ENCODE measurements around the gene RFC2. TPM values are rescaled to one million over a fixed set of nuclear protein-coding genes. Genes with fewer than 3 reads are reported as not detected.

Gene RFC2
- total RNA-seq, 1 donor from 2014 or later: 16.8 TPM

GRCh38 chr7:74224511-74224832, 29.7 kb downstream of the RFC2 start:
- no peak for DNase-seq
- TF ChIP-seq, protein P1, sequence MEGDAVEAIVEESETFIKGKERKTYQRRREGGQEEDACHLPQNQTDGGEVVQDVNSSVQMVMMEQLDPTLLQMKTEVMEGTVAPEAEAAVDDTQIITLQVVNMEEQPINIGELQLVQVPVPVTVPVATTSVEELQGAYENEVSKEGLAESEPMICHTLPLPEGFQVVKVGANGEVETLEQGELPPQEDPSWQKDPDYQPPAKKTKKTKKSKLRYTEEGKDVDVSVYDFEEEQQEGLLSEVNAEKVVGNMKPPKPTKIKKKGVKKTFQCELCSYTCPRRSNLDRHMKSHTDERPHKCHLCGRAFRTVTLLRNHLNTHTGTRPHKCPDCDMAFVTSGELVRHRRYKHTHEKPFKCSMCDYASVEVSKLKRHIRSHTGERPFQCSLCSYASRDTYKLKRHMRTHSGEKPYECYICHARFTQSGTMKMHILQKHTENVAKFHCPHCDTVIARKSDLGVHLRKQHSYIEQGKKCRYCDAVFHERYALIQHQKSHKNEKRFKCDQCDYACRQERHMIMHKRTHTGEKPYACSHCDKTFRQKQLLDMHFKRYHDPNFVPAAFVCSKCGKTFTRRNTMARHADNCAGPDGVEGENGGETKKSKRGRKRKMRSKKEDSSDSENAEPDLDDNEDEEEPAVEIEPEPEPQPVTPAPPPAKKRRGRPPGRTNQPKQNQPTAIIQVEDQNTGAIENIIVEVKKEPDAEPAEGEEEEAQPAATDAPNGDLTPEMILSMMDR (IDR thresholded peaks at IDR 0.05; ENCODE audit: partially characterized antibody, unreplicated experiment): no peak
- Mint-ChIP-seq H3K27ac (ENCODE audit: unreplicated experiment) (no peak overlapping the region), H3K4me3 (ENCODE audit: unreplicated experiment) (no peak overlapping the region), H3K27me3 (ENCODE audit: unreplicated experiment) (no peaks in the 10 kb centered on the region), H3K9me3 (ENCODE audit: unreplicated experiment) (no peaks in the 10 kb centered on the region), H3K4me1 (ENCODE audit: low read depth, unreplicated experiment) (no peaks in the 10 kb centered on the region), H3K36me3 (ENCODE audit: unreplicated experiment) (no peaks in the 10 kb centered on the region)

GRCh38 chr7:74223711-74224510, 30.3 kb downstream of the RFC2 start:
- Mint-ChIP-seq H3K36me3 (ENCODE audit: unreplicated experiment) (no peaks in the 10 kb centered on the region), H3K27ac (ENCODE audit: unreplicated experiment) (no peak overlapping the region), H3K9me3 (ENCODE audit: unreplicated experiment) (no peaks in the 10 kb centered on the region), H3K27me3 (ENCODE audit: unreplicated experiment) (no peaks in the 10 kb centered on the region), H3K4me3 (ENCODE audit: unreplicated experiment) (no peak overlapping the region), H3K4me1 (ENCODE audit: low read depth, unreplicated experiment) (no peaks in the 10 kb centered on the region)
- no peak for DNase-seq
- TF ChIP-seq, protein P1 (IDR thresholded peaks at IDR 0.05; ENCODE audit: partially characterized antibody, unreplicated experiment): no peak

DNA sequence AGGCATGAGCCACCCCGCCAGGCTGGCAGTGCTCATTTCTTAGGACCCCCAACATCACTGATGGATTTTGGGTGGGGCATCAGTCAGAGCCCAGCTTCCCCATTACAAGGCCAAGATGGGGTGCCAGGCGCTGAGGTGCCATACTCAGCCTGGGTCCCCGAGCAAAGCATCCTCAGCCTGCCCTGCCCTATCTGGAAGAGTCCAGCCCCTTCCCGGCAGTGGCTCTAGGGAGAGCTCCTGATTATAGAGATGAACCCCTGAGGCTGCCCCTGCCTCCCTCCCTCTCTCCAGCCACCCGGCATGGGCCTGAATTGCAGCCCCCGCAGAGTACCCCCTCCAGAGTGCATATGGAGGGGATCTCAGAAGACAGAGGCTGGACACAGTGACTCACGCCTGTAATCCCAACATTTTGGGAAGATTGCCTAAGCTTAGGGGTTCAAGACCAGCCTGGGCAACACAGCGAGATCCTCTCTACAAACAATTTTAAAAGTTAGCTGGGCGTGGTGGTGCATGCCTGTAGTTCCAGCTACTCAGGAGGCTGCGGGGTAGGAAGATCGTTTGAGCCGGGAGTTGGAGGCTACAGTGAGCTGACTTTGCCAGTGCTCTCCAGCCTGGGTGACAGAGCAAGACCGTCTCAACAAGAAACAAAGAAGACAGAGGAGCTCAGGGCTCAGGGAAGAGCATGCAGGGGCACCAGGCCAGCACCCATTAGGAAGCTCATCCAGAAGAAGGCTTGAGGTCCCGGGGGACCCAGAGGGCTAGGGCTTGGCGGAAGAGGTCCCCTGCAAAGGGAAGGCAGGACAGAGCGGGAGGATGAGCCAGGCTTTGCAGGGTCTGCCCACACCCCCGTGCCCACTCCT, 31.1 kb downstream of the RFC2 start:
- no peak overlapping the region for H3K27ac Mint-ChIP-seq (ENCODE audit: unreplicated experiment)
- no peak for DNase-seq

DNA sequence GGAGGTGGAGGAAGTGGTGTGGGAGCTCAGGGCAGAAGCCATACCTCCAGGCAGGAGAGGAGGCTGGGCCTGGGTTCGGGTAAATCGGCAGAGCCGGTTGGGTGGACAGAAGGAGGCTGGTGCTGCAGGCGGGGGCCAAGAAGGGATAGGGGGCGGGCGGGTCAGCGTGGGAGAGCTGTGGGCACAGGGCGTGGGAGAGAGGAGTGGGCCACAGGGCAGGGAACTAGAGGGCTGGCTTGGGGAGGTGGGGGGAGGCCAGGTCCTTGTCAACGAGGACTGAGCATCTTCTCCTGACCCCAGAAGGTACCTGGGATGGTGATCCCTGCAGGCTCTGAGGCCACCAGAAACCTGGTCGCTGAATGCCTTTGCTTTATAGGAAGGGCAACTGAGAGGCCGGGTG, 32.5 kb downstream of the RFC2 start:
- no peak overlapping the region for H3K27ac Mint-ChIP-seq (ENCODE audit: unreplicated experiment)
- H3K27me3 Mint-ChIP-seq (ENCODE audit: unreplicated experiment): no peaks in the 10 kb centered on the region
- no peak overlapping the region for H3K4me3 Mint-ChIP-seq (ENCODE audit: unreplicated experiment)
- peaks cover 2% of the 10 kb centered on the region for H3K9me3 Mint-ChIP-seq (ENCODE audit: unreplicated experiment)
- TF ChIP-seq, protein P1 (IDR thresholded peaks at IDR 0.05; ENCODE audit: partially characterized antibody, unreplicated experiment): no peak
- no peaks in the 10 kb centered on the region for H3K36me3 Mint-ChIP-seq (ENCODE audit: unreplicated experiment)
- no peak for DNase-seq
- H3K4me1 Mint-ChIP-seq (ENCODE audit: low read depth, unreplicated experiment): peaks cover 2% of the 10 kb centered on the region

More for the DNA sequence above, 31.1 kb downstream of the RFC2 start:
- TF ChIP-seq, protein P1 (IDR thresholded peaks at IDR 0.05; ENCODE audit: partially characterized antibody, unreplicated experiment): no peak
- H3K27me3 Mint-ChIP-seq (ENCODE audit: unreplicated experiment): no peaks in the 10 kb centered on the region
- H3K4me3 Mint-ChIP-seq (ENCODE audit: unreplicated experiment): no peak overlapping the region
- H3K36me3 Mint-ChIP-seq (ENCODE audit: unreplicated experiment): no peaks in the 10 kb centered on the region
- H3K4me1 Mint-ChIP-seq (ENCODE audit: low read depth, unreplicated experiment): no peaks in the 10 kb centered on the region
- peaks cover under 1% of the 10 kb centered on the region for H3K9me3 Mint-ChIP-seq (ENCODE audit: unreplicated experiment)

GRCh38 chr7:74220229-74220628, 34.0 kb downstream of the RFC2 start:
- Mint-ChIP-seq H3K27me3 (ENCODE audit: unreplicated experiment) (no peaks in the 10 kb centered on the region), H3K4me1 (ENCODE audit: low read depth, unreplicated experiment) (peaks cover 2% of the 10 kb centered on the region), H3K4me3 (ENCODE audit: unreplicated experiment) (no peak overlapping the region), H3K27ac (ENCODE audit: unreplicated experiment) (no peak overlapping the region), H3K9me3 (ENCODE audit: unreplicated experiment) (peaks cover 2% of the 10 kb centered on the region), H3K36me3 (ENCODE audit: unreplicated experiment) (no peaks in the 10 kb centered on the region)
- TF ChIP-seq, protein P1 (IDR thresholded peaks at IDR 0.05; ENCODE audit: partially characterized antibody, unreplicated experiment): no peak
- no peak for DNase-seq

All from glutamatergic neuron (in vitro differentiated cells).